ENCODE measurements around the gene UGT1A6.
"Not testable (repeated sequence)": the region's sequence is repeated elsewhere in the genome, so short reads cannot be mapped to it uniquely, and the experiment has no call there.

Gene UGT1A6

DNA sequence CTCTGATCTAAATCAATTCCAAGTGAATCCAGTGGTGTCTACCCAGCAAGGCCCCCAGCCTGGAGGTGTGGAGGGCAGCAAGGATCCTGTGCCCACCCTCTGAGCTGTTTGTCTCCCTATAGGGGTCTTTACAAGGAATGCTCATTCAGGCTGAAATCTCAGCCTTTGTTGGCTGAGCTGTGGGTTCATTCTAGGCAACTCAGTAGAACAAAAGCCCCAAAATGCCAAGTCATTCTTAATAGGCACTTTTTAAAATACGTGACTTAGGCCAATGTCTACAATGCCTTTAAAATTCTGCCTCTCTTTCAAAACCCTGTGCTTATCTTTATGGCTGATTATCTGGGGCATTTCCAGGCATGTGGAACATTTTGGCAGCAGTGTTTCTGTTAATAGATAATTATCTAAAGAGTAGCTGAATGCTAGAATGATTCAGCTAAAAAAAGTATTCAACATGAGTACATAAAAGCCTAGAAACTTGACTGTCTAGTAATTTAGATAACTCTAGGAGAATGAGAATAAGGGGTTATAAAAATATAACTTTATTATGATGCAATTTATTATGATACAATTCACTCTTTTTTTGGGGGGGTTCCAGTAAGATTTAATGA, 7.4 kb downstream of the UGT1A6 start:
- no peak overlapping the region for H3K4me3 Mint-ChIP-seq

DNA sequence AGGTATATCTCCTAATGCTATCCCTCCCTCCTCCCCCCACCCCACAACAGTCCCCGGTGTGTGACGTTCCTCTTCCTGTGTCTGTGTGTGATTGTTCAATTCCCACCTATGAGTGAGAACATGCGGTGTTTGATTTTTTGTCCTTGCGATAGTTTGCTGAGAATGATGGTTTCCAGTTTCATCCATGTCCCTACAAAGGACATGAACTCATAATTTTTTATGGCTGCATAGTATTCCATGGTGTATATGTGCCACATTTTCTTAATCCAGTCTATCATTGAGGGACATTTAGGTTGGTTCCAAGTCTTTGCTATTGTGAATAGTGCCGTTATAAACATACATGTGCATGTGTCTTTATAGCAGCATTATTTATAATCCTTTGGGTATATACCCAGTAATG, 8.2 kb downstream of the UGT1A6 start:
- H3K4me3 Mint-ChIP-seq, H3K36me3 Mint-ChIP-seq, H3K4me1 Mint-ChIP-seq, H3K27me3 Mint-ChIP-seq, H3K27ac Mint-ChIP-seq, H3K9me3 Mint-ChIP-seq: not testable (repeated sequence)

More for the DNA sequence above, 7.4 kb downstream of the UGT1A6 start:
- no peak overlapping the region for H3K27ac Mint-ChIP-seq
- H3K36me3 Mint-ChIP-seq, result no peaks in the 10 kb centered on the region
- peaks cover 4% of the 10 kb centered on the region for H3K27me3 Mint-ChIP-seq
- H3K4me1 Mint-ChIP-seq, result no peaks in the 10 kb centered on the region
- no peaks in the 10 kb centered on the region for H3K9me3 Mint-ChIP-seq

GRCh38 chr2:233702238-233702637, 9.5 kb downstream of the UGT1A6 start:
- no peaks in the 10 kb centered on the region for H3K9me3 Mint-ChIP-seq
- H3K4me1 Mint-ChIP-seq, result no peaks in the 10 kb centered on the region
- H3K4me3 Mint-ChIP-seq, result no peak overlapping the region
- H3K27me3 Mint-ChIP-seq, result peaks cover 4% of the 10 kb centered on the region
- H3K27ac Mint-ChIP-seq, result no peak overlapping the region
- H3K36me3 Mint-ChIP-seq, result no peaks in the 10 kb centered on the region

GRCh38 chr2:233705911-233706506, 13.3 kb downstream of the UGT1A6 start:
- Mint-ChIP-seq H3K4me1 (no peaks in the 10 kb centered on the region), H3K27ac (no peak overlapping the region), H3K36me3 (no peaks in the 10 kb centered on the region), H3K4me3 (no peak overlapping the region), H3K9me3 (no peaks in the 10 kb centered on the region), H3K27me3 (peaks cover 6% of the 10 kb centered on the region)

DNA sequence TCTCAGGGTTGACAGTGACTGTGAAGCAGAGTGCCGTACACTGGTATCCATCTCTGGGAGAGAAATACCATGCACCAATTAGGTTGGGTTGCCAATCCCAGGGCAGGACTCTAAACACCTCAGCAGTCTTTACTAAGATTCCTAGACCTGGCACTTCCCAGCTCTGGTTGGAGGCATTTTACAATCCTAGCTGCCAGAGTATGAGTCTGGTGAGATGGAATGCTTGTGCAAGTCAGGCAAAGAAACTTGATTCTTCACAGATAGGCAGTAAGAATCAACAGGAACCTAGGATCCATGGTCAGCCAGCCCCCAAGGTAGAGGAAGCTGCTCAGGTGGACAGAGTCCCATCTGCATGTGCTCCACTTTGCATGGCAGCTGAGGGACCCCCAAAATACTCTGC, 14.0 kb downstream of the UGT1A6 start:
- H3K27me3 Mint-ChIP-seq, result peaks cover 6% of the 10 kb centered on the region
- no peak overlapping the region for H3K4me3 Mint-ChIP-seq
- H3K4me1 Mint-ChIP-seq, result no peaks in the 10 kb centered on the region
- no peaks in the 10 kb centered on the region for H3K9me3 Mint-ChIP-seq
- H3K36me3 Mint-ChIP-seq, result no peaks in the 10 kb centered on the region
- no peak overlapping the region for H3K27ac Mint-ChIP-seq

- no peak overlapping the region for H3K4me3 Mint-ChIP-seq
- H3K27me3 Mint-ChIP-seq, result peaks cover 6% of the 10 kb centered on the region
- H3K36me3 Mint-ChIP-seq, result no peaks in the 10 kb centered on the region
- H3K4me1 Mint-ChIP-seq, result no peaks in the 10 kb centered on the region
- no peak overlapping the region for H3K27ac Mint-ChIP-seq
- no peaks in the 10 kb centered on the region for H3K9me3 Mint-ChIP-seq
Measured at GRCh38 chr2:233707940-233708644, 15.4 kb downstream of the UGT1A6 start.

DNA sequence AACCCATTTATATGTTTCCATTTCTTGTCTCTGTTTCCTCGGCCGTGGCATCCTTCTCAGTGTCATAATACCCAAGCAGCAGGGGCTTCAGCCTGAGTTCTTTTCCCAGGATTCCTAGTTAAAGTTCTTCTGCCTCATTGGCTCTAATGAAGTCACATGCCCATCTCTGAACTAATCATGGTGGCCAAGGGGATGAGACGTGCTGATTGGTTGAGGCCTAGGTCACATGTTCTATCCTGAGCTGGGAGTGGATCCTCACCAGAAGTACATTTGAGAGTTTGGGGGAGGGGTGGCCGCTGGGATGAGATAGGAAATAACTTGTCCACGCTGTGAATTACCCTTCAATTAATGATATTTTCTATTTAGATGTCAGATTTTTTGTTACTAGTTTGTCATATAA, 16.3 kb downstream of the UGT1A6 start:
- H3K4me1 Mint-ChIP-seq, result no peaks in the 10 kb centered on the region
- no peak overlapping the region for H3K4me3 Mint-ChIP-seq
- H3K36me3 Mint-ChIP-seq, result no peaks in the 10 kb centered on the region
- no peak overlapping the region for H3K27ac Mint-ChIP-seq
- H3K27me3 Mint-ChIP-seq, result peaks cover 6% of the 10 kb centered on the region
- no peaks in the 10 kb centered on the region for H3K9me3 Mint-ChIP-seq

DNA sequence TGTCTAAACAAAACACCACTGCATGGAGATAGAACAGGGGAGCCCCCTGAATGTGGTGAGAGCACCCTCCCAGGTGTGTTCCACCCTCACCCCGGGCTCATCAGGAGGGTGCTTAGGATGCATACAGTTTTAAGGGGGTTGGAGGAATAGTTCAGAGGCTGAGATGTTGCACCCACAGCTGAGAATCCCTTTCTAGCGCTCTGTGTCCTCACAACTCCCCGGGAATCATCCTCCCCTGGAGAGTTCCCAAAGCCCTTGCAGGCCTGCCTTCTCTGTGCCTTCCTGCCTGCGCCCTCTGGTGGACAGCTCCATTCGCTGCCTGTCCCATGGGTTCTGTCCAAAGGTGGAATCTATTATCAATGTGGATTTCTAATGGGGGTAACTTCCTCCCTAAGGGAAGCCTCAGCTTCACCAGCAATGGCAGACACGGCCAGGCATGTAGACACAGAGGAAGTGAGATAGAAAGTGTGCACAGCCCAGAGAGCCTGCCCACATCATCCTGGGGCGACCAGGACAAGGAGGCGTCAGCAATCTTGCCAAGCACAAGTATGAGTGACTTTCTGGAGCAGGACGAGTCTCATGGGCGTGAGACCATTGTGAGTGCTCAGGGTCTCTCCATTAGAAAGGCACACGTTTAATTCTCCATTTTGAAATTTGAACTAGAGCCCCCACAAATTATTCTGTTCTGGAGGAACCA, 18.8 kb downstream of the UGT1A6 start:
- Mint-ChIP-seq H3K9me3 (no peaks in the 10 kb centered on the region), H3K27me3 (peaks cover 9% of the 10 kb centered on the region), H3K4me3 (no peak overlapping the region), H3K27ac (no peak overlapping the region), H3K4me1 (no peaks in the 10 kb centered on the region), H3K36me3 (no peaks in the 10 kb centered on the region)

DNA sequence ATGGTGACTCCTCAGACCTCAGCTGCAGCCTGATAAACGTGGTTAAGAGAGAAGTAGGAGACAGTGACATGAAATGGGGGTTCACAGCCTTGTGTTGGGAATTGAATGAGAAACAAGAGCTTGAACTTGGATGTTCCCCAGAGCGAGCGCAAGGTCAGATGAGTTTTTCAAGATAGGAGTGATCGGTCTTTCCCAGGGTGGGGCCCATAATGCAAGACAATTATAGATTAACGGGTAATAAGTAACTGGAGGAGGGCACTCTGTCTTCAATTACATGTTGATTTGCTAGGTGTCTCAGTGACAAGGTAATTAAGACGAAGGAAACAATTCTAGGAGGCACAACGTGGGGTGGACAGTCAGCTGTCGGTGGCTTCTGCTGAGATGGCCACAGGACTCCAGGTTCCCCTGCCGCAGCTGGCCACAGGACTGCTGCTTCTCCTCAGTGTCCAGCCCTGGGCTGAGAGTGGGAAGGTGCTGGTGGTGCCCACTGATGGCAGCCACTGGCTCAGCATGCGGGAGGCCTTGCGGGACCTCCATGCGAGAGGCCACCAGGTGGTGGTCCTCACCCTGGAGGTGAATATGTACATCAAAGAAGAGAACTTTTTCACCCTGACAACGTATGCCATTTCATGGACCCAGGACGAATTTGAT, 20.0 kb downstream of the UGT1A6 start, which contains the start of gene UGT1A5:
TSS of gene UGT1A5 (plus strand) at position 297 of the 651 bp plus-strand sequence. CDS start at position 382, 85 bp downstream.
- no peak within 1 kb of the TSS for H3K4me3 Mint-ChIP-seq
- H3K9me3 Mint-ChIP-seq, result no peaks in the 10 kb centered on the region
- H3K4me1 Mint-ChIP-seq, result no peaks in the 10 kb centered on the region
- no peaks in the 10 kb centered on the region for H3K36me3 Mint-ChIP-seq
- no peak within 1 kb of the TSS for H3K27ac Mint-ChIP-seq
- H3K27me3 Mint-ChIP-seq, result peaks cover 9% of the 10 kb centered on the region

DNA sequence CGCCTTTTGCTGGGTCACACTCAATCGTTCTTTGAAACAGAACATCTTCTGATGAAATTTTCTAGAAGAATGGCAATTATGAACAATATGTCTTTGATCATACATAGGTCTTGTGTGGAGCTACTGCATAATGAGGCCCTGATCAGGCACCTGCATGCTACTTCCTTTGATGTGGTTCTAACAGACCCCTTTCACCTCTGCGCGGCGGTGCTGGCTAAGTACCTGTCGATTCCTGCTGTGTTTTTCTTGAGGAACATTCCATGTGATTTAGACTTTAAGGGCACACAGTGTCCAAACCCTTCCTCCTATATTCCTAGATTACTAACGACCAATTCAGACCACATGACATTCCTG, 20.5 kb downstream of the UGT1A6 start:
- H3K9me3 Mint-ChIP-seq, result no peaks in the 10 kb centered on the region
- no peaks in the 10 kb centered on the region for H3K36me3 Mint-ChIP-seq
- peaks cover 10% of the 10 kb centered on the region for H3K27me3 Mint-ChIP-seq
- no peak overlapping the region for H3K4me3 Mint-ChIP-seq
- H3K4me1 Mint-ChIP-seq, result no peaks in the 10 kb centered on the region
- H3K27ac Mint-ChIP-seq, result no peak overlapping the region

DNA sequence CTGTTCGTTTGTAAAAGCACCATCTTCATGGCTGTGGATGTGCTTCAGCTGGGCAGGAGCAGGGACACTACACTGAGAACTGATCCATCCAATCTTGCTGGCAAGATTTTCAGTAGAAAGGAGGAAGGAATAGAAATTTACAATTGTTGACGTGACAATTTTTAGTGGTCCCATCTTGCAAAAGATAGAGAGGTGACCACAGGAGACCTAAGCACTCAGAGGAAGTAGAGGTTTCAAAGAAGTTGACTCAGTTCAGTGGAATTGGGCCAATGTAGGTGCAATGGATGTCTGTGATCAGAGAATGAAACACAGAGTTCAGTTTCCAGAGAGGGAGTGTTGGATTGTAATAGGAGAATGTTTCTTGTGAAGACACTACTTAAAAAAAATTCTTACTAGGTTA, 21.4 kb downstream of the UGT1A6 start:
- H3K36me3 Mint-ChIP-seq, result no peaks in the 10 kb centered on the region
- H3K27me3 Mint-ChIP-seq, result peaks cover 14% of the 10 kb centered on the region
- H3K9me3 Mint-ChIP-seq, result no peaks in the 10 kb centered on the region
- H3K4me3 Mint-ChIP-seq, result no peak overlapping the region
- no peak overlapping the region for H3K27ac Mint-ChIP-seq
- no peaks in the 10 kb centered on the region for H3K4me1 Mint-ChIP-seq

DNA sequence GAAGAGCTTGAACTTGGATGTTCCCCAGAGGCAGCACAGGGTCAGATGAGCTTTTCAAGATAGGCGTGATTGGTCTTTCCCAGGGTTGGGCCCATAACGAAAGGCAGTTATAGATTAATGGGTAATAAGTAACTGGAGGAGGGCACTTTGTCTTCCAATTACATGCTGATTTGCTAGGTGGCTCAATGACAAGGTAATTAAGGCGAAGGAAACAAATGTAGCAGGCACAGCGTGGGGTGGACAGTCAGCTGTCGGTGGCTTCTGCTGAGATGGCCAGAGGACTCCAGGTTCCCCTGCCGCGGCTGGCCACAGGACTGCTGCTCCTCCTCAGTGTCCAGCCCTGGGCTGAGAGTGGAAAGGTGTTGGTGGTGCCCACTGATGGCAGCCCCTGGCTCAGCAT, 25.9 kb downstream of the UGT1A6 start, which contains the start of gene UGT1A4:
TSS of gene UGT1A4 (plus strand) at position 185 of the 400 bp plus-strand sequence. CDS start at position 270, 85 bp downstream.
- Mint-ChIP-seq H3K4me1 (no peaks in the 10 kb centered on the region), H3K36me3 (no peaks in the 10 kb centered on the region), H3K4me3 (no peak within 1 kb of the TSS), H3K27ac (no peak within 1 kb of the TSS), H3K9me3 (no peaks in the 10 kb centered on the region), H3K27me3 (peaks cover 18% of the 10 kb centered on the region)

- no peaks in the 10 kb centered on the region for H3K36me3 Mint-ChIP-seq
- H3K27me3 Mint-ChIP-seq, result peaks cover 7% of the 10 kb centered on the region
- H3K4me3 Mint-ChIP-seq, result no peak within 1 kb of the TSS
- H3K27ac Mint-ChIP-seq, result no peak within 1 kb of the TSS
- no peaks in the 10 kb centered on the region for H3K4me1 Mint-ChIP-seq
- no peaks in the 10 kb centered on the region for H3K9me3 Mint-ChIP-seq
Measured at GRCh38 chr2:233728723-233729301, 36.1 kb downstream of the UGT1A6 start, which contains the start of gene UGT1A3. UGT1A3 (plus strand) TSS chr2:233729042; CDS start chr2:233729127, 85 bp downstream.

DNA sequence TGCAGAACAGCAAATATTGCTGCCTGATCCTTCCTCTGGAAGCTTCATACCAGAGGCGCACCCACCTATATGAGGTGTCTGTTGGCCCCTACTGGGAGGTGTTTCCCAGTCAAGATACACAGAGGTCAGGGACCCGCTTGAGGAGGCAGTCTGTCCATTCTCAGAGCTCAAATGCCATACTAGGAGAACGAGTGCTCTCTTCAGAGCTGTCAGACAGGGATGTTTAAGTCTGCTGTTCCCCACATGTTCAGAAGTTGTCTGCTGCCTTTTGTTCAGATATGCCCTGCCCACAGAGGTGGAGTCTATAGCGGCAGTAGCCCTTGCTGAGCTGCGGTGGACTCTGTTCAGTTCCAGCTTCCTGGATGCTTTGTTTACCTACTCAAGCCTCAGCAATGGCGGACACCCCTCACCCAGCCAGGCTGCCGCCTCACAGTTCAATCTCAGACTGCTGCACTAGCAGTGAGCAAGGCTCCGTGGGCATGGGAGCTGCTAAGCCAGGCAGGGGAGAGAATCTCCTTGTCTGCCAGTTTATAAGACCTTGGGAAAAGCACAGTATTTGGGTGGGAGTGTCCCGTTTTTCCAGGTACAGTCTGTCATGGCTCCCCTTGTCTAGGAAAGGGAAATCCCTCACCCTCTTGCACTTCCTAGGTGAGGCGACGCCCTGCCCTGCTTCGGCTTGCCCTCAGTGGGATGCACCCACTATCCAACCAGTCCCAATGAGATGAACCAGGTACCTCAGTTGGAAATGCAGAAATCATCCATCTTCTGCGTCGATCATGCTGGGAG, 44.4 kb downstream of the UGT1A6 start:
- peaks cover 17% of the 10 kb centered on the region for H3K27me3 Mint-ChIP-seq
- not testable (repeated sequence) for H3K4me3 Mint-ChIP-seq, H3K36me3 Mint-ChIP-seq, H3K9me3 Mint-ChIP-seq, H3K27ac Mint-ChIP-seq, H3K4me1 Mint-ChIP-seq

Data from activated naive CD4-positive, alpha-beta T cell treated with anti-CD3 and anti-CD28 coated beads, Interleukin-2, amount 50 U/mL, for 24 hours (primary cell).